HG03571 (cell line): ENCODE measurements around the gene CCDC170.

Experiments used
- ATAC-seq: cut with Tn5 transposase; IDR thresholded peaks from one replicate; pipeline ENCODE4 v1.9.1; 2021; ENCODE audit not compliant: unreplicated experiment

Gene CCDC170

DNA sequence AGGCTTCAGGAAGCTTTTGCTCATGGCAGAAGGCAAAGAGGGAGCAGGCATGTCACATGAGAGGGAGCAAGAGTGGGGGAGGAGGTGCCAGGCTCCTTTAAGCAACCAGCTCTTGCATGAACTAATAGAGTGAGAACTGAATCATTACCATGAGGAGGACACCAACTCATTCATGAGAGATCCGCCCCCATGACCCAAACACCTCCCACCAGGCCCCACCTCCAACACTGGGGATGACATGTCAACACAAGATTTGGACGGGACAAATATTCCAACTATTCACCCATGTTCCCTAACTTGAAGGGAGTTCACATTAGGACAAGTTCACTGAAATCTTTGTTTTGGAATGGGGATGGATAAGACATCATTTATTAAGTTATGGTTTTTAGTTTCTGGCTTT is 158.5 kb downstream of the CCDC170 start:
- no peak for ATAC-seq

DNA sequence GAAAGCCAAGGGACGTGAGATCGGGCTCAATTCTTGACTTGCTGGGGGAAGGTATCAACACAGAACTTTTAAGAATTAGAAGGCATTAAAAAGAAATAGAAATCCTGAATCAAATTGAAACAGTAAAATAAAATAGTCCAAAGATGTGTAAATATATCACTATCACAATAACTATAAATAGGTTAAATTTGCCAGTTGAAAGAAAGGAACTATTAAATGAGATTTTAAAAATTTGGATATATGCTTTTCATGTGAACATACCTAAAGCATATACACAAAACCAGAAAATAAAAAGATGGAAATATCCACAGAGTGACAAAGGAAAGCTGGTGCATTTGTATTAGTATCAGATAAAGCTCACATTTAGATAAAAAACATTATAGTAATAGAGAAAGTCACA is 161.3 kb downstream of the CCDC170 start:
- no peak for ATAC-seq

DNA sequence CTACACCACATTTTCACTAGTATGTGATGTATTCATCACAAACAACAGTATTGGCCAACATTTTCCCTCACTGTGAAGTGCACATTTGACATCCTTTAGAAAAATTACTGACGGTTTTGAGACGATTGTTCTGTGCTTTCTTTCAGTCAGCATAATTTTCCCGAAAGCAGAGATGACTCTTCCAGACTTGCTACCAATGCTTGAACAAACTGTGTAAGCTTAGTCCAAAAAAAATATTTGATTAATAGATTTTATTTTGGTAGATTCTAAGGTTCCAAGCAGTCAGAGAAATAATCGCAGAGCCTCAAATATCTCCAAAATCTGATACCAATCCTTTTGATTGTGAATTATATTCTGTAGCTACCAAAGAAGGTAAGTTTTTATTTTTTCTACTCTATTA is 162.6 kb downstream of the CCDC170 start:
- ATAC-seq: no peak

DNA sequence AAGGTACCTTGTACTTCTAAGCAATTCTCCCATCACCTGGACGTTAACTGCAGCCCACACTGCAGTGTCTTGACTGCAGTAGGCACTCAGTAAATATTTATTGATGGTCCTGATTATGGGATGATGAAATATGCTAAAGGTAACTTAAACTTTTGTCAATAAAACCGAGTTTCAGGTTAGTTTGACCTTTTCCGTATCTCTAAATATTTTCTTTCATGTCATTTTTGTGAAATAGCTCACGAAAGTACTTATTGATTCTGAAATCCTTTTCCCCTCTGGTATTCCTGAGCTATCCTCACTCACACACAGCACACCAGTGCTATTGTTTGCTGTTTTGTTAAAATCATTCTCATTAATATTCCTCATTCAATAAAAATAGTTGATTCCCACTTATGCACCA is 164.3 kb downstream of the CCDC170 start:
- no peak for ATAC-seq

DNA sequence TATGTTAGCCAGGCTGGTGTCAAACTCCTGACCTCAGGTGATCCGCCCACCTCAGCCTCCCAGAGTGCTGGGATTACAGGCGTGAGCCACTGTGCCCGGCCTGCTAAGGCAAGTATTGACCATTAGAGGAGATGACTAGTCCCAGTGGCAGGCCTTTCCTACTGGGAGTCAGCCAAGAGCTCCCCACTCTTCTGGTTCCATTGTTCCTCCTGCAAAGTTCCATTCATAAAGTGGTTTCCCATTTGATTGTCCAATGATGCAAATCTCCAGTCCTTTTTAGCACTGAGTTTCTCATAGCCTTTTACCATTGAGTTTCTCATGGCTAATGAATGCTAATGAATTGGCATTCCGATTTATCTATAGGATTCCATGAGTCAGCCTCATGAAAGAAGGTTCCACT is 165.4 kb downstream of the CCDC170 start:
- no peak for ATAC-seq

DNA sequence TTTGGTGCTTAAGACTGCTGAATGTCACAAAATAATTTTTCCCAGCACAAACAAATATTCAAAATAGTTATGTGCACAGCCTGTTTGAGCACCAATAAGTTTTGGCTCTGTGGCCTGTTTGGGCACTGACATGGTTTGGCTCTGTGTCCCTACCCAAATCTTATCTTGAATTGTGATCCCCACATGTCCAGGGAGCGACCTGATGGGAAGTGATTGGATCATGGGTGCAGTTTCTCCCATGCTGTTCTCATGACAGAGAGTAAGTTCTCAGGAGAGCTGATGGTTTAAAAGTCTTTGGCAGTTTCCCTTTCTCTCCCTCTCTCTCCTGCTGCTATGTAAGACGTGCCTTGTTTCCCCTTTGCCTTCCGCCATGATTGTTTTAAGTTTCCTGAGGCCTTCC is 167.7 kb downstream of the CCDC170 start:
- ATAC-seq: no peak

DNA sequence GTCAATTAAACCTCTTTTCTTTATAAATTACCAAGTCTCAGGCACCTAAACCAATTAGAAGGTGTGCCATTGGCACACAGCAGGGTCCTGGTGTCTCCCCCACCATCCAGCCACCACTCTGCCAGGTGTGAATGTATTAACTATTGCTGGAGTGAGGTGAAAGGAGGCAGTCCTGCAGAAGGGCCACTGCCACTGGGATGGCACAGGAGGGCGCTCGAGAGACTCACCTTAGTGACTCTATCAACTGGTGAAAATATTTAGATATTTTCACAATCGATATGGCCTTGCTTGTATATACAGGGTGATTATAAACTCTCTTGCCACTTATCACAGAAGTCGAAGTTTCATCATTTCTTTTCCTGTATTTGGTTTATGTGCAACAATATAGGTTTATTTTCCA is 168.1 kb downstream of the CCDC170 start:
- no peak for ATAC-seq

DNA sequence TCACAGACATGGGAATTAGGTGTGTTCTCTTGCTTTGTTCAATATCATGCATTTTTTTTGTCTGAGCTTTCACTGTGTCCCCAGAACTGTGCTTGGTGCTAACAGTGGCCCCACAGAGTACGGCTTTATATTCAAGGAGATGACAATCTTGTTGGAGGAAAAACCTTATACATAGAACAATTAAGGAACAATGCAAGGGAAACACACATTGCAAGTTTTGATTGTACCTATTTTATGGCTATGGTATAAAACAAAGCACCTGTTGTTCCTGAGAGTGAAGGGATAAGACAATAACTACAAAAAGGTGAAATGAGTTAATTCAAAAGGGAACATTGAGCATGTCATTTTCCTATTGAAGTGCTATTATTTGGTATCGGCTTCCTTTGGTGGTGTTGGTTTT is 169.7 kb downstream of the CCDC170 start:
- no peak for ATAC-seq

DNA sequence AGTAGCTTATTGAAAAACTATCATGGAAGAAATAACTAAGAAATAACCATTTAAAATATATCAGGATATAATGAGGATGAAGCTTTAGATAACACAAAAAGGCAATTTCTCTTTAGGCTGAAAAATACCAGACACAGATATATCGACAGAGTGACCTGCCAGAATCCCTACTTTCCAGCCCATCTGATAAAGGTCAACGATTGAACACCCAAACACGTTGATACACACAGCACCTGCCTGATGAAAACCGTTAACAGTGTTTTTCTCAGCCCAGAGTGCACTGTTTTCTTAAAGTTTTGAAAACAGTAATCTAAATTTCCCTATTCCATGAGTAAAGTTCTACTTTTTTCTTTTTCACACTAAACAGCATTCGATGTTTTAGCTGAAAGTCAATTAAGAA is 170.6 kb downstream of the CCDC170 start:
- no peak for ATAC-seq

DNA sequence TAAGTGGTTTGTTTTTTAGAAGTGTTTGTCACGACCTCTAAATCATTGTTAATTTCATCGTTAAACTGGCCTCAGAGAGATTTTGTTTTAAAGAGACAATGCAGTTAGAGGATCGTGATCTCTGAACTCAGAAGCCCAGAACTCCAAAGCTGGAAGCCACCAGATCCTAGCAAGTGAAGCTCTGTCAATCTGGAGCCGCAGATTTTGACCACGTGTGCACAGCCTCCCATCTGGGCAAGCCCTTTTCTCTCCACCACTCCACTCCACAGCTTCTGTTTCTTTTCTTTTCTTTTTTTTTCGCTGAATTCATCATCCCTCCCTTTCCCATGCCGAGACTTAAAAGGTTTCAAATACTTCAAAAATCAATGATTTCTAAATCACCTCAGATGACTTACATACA is 171.5 kb downstream of the CCDC170 start:
- no peak for ATAC-seq

DNA sequence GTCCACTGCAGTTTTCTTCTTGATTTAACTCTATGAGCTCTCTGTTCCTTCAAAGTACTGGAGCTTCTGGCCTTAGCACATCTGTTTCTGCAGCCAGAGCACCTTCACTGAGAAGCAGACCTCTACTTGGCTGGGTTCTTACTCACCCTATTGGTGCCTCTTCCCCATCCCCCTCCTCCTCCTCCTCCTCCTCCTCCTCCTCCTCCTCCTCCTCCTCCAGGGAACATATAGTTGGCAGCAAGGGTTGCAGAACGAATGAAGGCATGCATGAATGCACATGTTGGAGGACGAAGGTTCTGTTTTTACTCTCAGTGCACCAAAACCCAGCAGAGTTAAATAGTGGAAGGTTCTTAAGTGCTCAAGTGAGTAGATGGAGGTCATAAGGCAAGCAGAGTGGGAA is 172.7 kb downstream of the CCDC170 start:
- ATAC-seq: no peak

DNA sequence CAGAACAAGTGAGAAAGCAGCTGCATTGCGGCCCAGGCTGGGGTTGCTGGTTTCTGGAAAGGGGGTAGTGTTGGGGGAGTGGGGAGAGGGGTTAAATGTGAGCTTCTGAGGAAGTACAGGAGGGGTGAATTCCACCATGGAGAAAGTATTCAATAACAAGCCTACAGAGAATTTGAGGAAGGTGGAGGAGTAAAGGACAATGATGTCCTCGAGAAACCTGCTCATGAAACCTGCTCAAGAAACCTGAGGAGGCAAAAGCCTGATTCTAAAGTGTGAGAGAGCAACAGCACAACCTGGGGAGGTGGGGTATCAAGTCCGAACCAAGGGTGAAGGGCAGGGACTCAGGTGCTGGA is 175.4 kb downstream of the CCDC170 start:
- ATAC-seq: no peak

DNA sequence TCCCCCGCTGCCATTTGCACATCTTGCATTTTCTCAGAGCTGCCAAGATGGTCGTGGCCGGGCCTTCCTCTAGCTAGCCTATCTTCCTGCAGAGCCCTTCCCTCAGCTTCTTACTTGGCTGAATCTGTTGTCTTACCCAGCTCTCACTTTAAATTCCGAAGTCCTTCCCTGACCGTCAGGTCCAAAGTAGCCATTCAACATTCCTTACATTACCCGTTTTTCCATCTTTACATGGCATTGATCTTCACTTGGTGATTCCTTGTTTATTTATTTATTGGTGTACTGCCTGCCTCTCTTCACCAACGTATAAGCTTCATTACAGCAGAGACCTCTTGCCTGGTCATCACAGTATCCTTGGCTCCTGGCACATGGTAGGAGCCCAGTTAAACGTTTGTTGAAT is 176.3 kb downstream of the CCDC170 start:
- ATAC-seq: no peak
